NCI-H1417 (cell line): ENCODE results near the gene PTDSS2.
"Not testable (repeated sequence)": the region's sequence is repeated elsewhere in the genome, so short reads cannot be mapped to it uniquely, and the experiment has no call there.

Source experiments
- DNase-seq, 3 experiments: peaks; one replicate each; lab custom pipeline; 2025; lab: John Stamatoyannopoulos, UW

The PTDSS2 gene

GRCh38 chr11:450809-451451 lies 851 bp downstream of the PTDSS2 start:
- DNase-seq, result peak; percentile 62 to 75 (median 66)

GRCh38 chr11:451738-452137 lies 1.7 kb downstream of the PTDSS2 start:
- no peak for DNase-seq

- no peak for DNase-seq
These were observed 2.2 kb downstream of the PTDSS2 start for GRCh38 chr11:452203-452744.

- DNase-seq, result no peak
These were observed 2.9 kb downstream of the PTDSS2 start for GRCh38 chr11:452916-453527.

- no peak for DNase-seq
These were observed 3.5 kb downstream of the PTDSS2 start for GRCh38 chr11:453564-453963.

- no peak for DNase-seq
These were observed 4.0 kb downstream of the PTDSS2 start for GRCh38 chr11:454043-454442.

DNA sequence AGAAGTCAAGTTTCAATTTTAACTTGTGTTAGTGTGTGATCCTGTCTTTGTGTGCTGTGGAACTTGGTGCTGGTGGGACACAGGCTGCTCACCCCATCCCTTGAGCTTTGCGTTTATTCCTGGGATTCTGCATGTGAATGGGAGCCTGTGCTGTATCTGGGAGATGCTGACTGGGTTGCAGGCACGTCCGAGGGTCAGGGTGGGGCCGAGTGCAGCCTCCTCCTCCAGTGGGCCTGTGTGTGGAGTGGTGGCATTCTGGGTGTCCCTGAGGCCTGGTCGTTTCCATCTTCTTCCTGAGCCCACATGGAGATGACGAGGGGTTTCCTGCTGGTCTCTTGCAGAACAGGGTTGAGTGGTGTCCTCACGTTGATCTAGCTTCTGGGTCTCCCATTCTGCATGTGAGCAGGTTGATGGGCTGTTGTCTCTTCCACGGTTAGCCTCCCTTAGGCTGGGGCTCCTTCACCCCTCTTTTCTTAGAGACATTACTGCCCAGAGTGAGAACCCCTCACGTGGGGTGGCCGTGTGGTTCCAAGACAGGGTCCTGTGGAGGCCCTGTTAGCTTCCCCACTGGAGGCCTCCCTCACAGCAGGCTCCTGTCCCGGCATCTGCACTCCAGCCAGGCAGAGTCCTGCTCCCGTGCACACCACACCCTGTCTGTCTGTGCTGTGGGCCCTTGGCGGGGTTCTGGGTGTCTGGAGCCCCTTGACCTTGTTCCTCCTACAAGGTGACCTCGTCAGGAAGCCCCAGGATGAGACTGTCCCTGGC lies 4.9 kb downstream of the PTDSS2 start:
- no peak for DNase-seq

DNA sequence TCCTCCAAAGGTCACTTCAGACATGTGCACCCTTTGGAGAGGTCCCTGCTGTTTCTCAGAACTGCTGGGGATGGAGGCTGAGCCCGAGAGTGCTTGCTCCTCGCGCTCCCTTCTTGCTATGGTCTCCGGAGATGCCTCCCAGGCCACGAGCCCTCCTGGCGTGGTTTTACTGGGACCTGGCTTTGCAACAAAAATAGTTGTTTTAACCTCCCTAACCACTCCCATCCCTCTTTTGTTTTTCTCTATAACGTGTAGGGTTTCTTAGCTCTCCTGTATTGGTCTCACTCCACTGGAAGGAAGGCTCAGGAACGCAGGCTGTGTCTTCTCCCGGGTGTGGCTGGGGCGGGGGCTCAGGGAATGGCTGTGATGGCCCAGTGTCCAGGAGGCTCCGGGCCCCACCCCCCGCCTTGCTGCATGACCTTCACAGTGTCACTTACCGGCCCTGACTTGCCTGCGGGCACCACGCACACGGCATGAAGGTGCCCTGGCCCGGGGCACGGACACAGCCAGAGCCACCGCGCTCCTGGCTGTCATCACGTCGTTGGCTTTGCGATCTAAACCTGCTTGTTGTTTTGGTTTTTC lies 5.6 kb downstream of the PTDSS2 start:
- DNase-seq, result no peak

GRCh38 chr11:456533-456932 lies 6.5 kb downstream of the PTDSS2 start:
- no peak for DNase-seq

DNA sequence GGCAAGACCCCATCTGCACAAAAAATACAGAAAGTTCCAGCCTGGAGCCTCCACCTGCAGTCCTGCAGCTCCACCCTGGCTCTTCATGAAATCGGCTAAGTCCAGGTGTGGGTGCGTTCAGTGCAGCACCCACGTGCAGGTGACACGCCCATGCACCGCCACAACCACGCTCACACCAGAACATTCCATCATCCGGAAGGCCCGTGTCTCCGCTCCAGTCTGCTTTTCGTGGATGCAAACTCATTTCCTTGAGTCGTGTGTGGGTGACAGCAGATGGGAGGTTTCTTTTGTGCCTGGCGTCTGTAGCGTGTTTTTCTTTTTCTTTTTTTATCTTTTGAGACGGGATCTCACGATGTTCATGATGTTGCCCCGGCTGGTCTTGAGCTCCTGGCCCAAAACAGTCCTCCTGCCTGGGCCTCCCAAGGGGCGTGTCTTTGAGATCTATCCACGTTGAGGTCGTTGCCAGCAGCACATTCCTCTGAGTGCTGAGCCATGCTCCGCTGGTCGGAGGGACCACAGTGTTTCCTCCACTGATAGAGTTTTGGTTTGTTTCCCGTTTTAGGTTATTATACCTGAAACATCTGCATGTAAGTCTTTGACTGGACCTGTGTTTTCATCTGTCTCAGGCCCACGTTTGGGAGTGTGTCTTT lies 7.2 kb downstream of the PTDSS2 start:
- no peak for DNase-seq

GRCh38 chr11:459511-460220 lies 9.6 kb downstream of the PTDSS2 start:
- no peak for DNase-seq

DNA sequence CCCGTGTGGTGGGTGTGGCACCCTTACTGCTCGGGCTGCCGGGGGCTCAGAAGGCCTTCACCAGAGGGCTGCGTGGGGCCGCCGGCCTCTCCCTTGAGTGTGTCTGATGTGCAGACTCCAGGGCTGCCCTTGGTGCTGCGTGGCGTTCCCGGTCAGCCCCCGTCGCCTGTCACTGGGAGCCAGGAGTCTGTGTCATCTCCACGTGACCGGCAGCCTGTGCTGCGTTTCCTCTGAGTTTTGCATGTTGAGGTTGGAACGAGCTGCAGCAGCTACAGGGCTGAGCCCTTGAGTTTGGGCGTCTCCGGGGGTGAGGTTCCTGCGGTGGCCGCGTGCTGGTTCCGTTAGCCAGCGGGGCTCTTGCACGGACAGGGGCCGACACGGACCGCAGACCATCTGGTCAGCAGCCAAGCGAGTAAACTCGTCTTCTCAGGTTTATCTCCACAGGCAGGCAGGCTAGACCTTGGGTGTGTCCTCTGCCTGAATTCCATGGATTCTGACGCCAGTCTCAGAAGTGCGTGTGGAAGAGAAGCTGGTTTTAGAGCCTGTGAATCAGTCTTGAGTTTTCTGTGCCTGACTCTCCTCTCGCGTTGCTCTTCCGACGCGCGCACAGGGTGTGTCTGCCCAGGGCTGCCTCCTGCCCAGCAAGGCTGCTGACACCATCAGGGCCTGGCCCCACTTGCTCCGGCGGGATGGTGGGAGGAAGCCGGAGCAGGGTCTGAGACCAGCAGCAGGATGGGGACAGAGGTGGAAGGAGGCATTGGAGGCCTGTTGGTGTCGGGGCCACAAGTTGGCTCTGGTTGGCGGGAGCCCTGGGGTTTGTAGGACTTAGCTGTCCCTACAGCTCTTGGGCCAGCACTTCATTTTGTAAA lies 10.5 kb downstream of the PTDSS2 start:
- no peak for DNase-seq

- DNase-seq, result no peak
These were observed 11.5 kb downstream of the PTDSS2 start for GRCh38 chr11:461626-462025.

- DNase-seq, result no peak
These were observed 12.2 kb downstream of the PTDSS2 start for GRCh38 chr11:462107-462890.

DNA sequence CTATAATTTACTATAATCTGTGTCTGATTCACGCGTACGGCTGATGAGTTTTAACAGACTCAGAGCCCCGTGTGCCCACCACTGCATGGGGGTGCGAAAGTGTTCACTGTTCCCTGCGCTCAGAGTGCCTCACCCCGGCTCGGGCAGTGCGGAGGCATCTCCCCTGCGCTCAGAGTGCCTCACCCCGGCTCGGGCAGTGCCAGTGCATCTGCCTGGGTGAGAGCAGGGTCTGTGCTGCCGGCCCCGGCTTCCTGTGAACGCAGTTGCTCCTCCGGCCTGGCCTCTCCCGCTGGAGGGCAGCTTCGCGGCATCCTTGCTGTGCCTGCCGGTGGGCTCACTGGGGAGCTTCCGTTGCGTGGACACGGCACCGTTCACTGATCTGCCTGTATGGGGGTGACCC lies 14.2 kb downstream of the PTDSS2 start:
- no peak for DNase-seq

GRCh38 chr11:465896-466530 lies 15.9 kb downstream of the PTDSS2 start:
- no peak for DNase-seq

- no peak for DNase-seq
These were observed 18.0 kb downstream of the PTDSS2 start for GRCh38 chr11:468036-468435.

GRCh38 chr11:468493-468892 lies 18.4 kb downstream of the PTDSS2 start:
- no peak for DNase-seq

DNA sequence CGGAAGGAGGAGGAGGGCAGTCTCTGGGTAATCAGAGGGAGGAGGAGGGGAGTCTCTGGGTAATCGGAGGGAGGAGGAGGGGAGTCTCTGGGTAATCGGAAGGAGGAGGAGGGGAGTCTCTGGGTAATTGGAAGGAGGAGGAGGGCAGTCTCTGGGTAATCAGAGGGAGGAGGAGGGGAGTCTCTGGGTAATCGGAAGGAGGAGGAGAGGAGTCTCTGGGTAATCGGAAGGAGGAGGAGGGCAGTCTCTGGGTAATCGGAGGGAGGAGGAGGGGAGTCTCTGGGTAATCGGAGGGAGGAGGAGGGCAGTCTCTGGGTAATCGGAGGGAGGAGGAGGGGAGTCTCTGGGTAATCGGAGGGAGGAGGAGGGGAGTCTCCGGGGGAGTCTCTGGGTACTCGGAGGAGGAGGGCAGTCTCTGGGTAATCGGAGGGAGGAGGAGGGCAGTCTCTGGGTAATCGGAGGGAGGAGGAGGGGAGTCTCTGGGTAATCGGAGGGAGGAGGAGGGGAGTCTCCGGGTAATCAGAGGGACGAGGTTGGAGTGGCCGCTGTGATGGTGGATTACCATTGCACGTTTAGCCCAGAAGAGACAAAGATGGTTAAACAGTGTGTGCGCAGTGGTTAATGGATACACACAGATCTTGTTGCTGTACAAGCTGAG lies 19.1 kb downstream of the PTDSS2 start:
- DNase-seq, result not testable (repeated sequence)
